G401 (cell line): Measurements from ENCODE around the gene DIP2C. TPM values are rescaled to one million over a fixed set of nuclear protein-coding genes. Genes with fewer than 3 reads are reported as not detected.

ENCODE experiments used
- DNase-seq: peaks from one replicate; pipeline ENCODE4 v3.0.0-alpha.2; 2015; ENCODE audit warnings: low spot score
- in situ Hi-C: cut with HindIII; loops from 2 replicates; pipeline ENCODE4 v1.10.0; 2016; ENCODE audit warnings: low sequenced_read_pairs, mixed read lengths
- total RNA-seq: library from RNA; depleted of rRNA; stranded (reverse); fragments of >200 nt; shearing (Covaris generic); gene quantifications from 2 replicates; pipeline ENCODE4 v1.2.3, GENCODE V29; 2014

Gene DIP2C
- total RNA-seq, 1 experiment from 2014 or later = 9.0 TPM

DNA sequence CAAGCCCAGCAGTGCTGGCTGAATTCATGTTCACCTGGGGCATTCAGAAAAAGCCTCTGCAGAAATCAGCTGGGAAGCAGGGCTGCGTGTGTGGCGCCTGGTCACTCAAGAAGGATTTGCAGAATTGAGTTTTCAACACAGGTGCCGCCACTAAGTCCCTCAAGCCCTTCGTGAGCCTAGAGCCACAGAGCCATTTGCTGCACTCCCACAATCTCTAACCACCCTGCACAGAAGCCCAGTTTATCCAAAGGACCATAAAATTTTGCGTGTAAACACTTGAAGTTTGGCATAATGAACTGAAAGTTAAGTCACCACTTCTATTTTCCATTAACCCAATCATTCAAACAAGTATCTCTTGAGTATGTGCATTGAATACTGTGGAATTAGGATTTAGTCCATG lies 136.2 kb downstream of the DIP2C start:
- in situ Hi-C loops = no loop called here
- DNase-seq = no peak

GRCh38 chr10:552679-553078 lies 136.8 kb downstream of the DIP2C start:
- no peak for DNase-seq
- in situ Hi-C loops = no loop called here

- in situ Hi-C loops = no loop called here
- peak; percentile 66 for DNase-seq
Measured at GRCh38 chr10:551373-552252, 137.9 kb downstream of the DIP2C start.

DNA sequence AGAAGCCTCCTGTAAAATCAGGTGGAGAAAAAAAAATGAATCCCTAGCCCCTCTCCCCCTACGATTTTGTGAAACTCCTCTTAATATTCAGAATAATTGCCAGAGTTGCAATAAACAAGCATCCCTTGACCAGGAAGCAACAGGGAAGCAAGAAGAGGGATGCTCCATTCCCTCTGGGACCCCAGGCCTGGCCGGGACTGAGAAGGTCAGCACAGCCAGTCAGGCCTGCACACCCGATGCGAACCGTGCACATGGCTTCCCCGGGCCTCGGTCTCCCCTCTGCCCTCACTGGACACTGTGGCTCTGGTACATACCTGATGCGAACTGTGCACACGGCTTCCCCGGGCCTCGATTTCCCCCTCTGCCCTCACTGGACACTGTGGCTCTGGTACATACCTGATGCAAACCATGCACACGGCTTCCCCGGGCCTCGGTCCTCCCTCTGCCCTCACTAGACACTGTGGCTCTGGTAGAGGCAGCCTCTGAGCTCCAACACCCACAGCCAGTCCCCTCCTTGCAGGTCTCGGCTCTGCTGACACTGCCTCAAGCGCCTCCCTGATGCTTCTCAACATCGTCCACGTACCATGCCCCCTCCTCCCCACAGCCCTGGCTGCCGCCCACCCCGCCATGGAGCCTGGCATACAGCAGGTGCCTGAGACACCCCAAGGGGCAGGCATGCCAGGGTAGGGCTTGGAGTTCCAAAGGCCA lies 138.6 kb downstream of the DIP2C start:
- in situ Hi-C loops = no loop called here
- DNase-seq = no peak

GRCh38 chr10:549391-549790 lies 140.1 kb downstream of the DIP2C start:
- DNase-seq = no peak
- in situ Hi-C loops = no loop called here

- in situ Hi-C loops = no loop called here
- no peak for DNase-seq
Measured at GRCh38 chr10:548238-548901, 141.1 kb downstream of the DIP2C start.

- DNase-seq = no peak
- in situ Hi-C loops = no loop called here
Measured at GRCh38 chr10:547591-548081, 141.8 kb downstream of the DIP2C start.

- DNase-seq = no peak
- in situ Hi-C loops = no loop called here
Measured at GRCh38 chr10:546971-547590, 142.4 kb downstream of the DIP2C start.

- DNase-seq = no peak
Measured at GRCh38 chr10:546451-546850, 143.0 kb downstream of the DIP2C start.

GRCh38 chr10:543862-544822 lies 145.3 kb downstream of the DIP2C start:
- no peak for DNase-seq
- in situ Hi-C loops = no loop called here

More at GRCh38 chr10:546451-546850, 143.0 kb downstream of the DIP2C start:
- in situ Hi-C loops = no loop called here

GRCh38 chr10:543131-543530 lies 146.3 kb downstream of the DIP2C start:
- in situ Hi-C loops = no loop called here
- DNase-seq = peak; percentile 82

DNA sequence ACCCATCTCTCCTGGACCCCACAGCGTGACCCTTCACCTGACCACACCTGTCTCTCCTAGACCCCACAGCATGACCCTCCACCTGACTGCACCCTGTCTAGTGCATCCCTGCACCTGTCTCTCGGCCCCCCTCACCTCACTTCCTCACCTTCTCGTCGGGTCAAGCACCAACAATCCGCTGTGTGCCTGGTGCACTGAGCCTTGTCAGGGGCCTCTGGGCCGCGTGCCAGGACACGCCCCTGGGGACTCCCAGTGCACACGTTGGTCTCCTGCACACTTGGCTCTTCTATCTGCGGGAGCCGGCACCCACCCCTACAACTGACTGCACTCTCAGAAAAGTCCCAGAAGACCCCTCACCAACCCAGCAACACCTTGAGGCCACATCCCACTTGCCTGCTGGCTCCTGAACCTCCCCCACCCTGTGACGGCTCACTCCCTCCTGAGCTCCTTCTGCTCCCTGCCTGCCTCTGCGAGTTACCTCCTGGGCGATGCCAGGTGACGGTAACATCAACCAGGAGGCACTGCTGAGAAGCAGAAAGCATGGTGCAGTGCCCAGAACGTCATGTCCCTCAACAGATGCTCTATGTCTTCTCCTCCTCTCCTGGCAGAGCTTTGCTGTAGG lies 147.6 kb downstream of the DIP2C start:
- peak; percentile 97 for DNase-seq
- in situ Hi-C loops = no loop called here

DNA sequence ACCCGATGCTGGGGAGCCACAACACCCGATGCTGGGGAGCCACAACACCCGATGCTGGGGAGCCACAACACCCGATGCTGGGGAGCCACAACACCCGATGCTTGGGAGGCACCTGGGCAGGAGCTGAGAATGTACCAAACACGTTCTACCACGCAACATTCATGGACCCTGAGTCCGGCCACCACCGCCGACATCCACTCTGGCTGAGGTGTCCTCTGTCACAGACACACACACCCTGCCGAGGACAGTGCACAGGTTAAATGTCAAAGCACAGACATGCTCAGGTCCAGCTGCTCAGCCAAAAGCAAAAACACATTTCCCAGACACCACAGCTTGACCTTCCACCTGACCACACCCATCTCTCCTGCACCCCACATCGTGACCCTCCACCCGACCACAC lies 148.4 kb downstream of the DIP2C start:
- in situ Hi-C loops = no loop called here
- DNase-seq = no peak

GRCh38 chr10:538895-539294 lies 150.6 kb downstream of the DIP2C start:
- no peak for DNase-seq
- in situ Hi-C loops = no loop called here

- no peak for DNase-seq
- in situ Hi-C loops = no loop called here
Measured at GRCh38 chr10:536935-537334, 152.5 kb downstream of the DIP2C start.

DNA sequence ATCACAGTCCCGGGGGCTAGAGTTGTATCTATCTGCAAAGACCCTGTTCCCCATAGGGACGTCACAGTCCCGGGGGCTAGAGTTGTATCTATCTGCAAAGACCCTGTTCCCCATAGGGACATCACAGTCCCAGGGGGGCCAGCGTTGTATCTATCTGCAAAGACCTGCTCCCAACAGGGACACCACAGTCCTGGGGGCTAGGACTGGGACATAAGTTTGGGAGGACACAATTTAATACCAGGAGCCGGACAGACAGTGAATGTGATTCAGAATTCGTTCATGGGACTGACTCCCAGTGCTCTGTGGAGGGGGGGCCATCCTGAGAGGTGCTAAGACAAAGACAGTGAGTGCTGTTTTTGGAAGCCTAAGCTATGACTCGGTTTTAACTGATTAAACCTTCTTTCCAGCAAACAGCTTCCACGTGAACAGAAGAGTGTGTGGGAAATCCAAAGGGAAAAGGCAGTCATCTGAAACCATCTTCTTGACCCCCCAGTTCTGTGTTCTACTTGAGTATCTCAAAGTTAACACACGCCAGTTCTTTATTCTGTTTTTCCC lies 153.0 kb downstream of the DIP2C start:
- DNase-seq = no peak
- in situ Hi-C loops = no loop called here

- in situ Hi-C loops = no loop called here
- DNase-seq = no peak
Measured at GRCh38 chr10:535952-536351, 153.5 kb downstream of the DIP2C start.

GRCh38 chr10:535051-535450 lies 154.4 kb downstream of the DIP2C start:
- in situ Hi-C loops = no loop called here

More at GRCh38 chr10:535051-535450, 154.4 kb downstream of the DIP2C start:
- no peak for DNase-seq
